Thoracic aorta (tissue), 2 donors: ENCODE measurements around the gene UTP11. TPM values are rescaled to one million over a fixed set of nuclear protein-coding genes. Genes with fewer than 3 reads are reported as not detected.

Experiments used
- ATAC-seq: fragments of 150-250 bp; one replicate; pipeline ENCODE4 v1.8.0; 2017; ENCODE audit warnings: low read depth; ENCODE audit not compliant: insufficient number of reproducible peaks, low FRiP score
- DNase-seq: peaks from one replicate; pipeline ENCODE4 v3.0.0-alpha.2; 2020; ENCODE audit warnings: low spot score
- H3K27ac ChIP-seq, 2 donors: fragments of 200-600 bp; sonication (generic); 1 replicate in 1 of 2; 2 replicates in 1 of 2; pipeline ENCODE4 v1.5.1; 2016; ENCODE audit warnings: mild to moderate bottlenecking in 2 of 2, moderate library complexity in 2 of 2
- H3K27me3 ChIP-seq: fragments of 200-600 bp; sonication (generic); replicated peaks from 2 replicates; pipeline ENCODE4 v1.6.0; 2016; ENCODE audit warnings: mild to moderate bottlenecking; ENCODE audit not compliant: insufficient read depth
- H3K36me3 ChIP-seq: fragments of 200-600 bp; sonication (generic); one replicate; pipeline ENCODE4 v1.5.1; 2016
- H3K4me1 ChIP-seq, 2 donors: fragments of 200-600 bp; sonication (generic); 1 replicate in 1 of 2; 2 replicates in 1 of 2; pipeline versions ENCODE4 v1.5.1 to v1.6.0; 2016; ENCODE audit warnings: low read depth in 2 of 2, mild to moderate bottlenecking in 1 of 2; ENCODE audit not compliant: control insufficient read depth in 1 of 2
- H3K4me3 ChIP-seq: fragments of 200-600 bp; sonication (generic); 2 replicates; pipeline ENCODE4 v1.5.1; 2016; ENCODE audit warnings: mild to moderate bottlenecking
- H3K9me3 ChIP-seq: fragments of 200-600 bp; sonication (generic); 2 replicates; pipeline ENCODE4 v1.5.1; 2016
- total RNA-seq, 2 donors: library from RNA; depleted of rRNA; stranded (reverse); fragments of >200 nt; gene quantifications; one replicate each; pipeline versions ENCODE4 v1.1.0 to v1.2.3, GENCODE V29; 2016
- TF ChIP-seq, protein P1 (sequence below): fragments of 200-600 bp; sonication (generic); IDR thresholded peaks from one replicate; pipeline ENCODE4 v1.5.1; 2019; ENCODE audit warnings: antibody characterized with exemption

UTP11 gene
- total RNA-seq, 2 donors from 2014 or later, result 14.6 to 76.9 TPM

DNA sequence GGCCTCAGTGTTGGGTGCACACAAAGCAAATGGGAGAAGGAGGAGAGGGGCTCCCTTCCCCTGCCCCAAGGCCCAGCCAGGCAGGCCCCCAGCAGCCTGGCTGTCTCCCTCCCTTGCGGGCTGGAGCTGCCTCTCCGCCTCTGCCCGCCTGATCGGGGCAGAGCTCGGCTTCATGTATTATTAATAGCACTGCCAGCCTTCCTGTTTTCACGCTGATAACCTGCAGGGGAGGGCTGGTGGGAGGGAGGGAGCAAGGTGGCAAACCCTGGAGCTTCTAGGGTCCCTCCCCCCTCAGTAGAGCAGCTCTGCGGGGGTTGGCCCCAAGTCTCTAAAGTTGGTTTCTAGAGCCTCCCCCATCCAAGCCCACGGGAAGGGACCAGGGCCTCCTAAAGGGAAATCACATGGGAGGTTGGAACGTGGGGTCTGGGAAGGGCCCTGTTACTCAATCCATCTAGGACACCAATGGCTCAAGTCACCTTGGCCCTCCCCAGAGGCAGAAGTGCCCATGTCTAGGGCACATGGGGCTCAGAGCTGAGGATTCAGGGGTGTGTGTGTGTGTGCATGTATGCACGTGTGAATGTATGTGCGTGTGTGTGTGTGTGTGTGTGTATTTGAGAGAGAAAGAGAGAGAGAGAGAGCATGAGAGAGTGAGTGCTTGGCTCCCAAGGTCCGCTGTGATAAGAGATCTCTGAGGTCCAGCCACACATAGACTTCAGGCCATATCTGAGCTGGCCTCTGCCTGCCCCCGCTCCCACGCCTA is 55.9 kb downstream of the UTP11 start:
- ATAC-seq (no peak), DNase-seq (no peak)
- no peaks in the 10 kb centered on the region for H3K9me3 ChIP-seq
- H3K36me3 ChIP-seq, result no peaks in the 10 kb centered on the region
- no peaks in the 10 kb centered on the region for H3K27me3 ChIP-seq
- no peak overlapping the region for H3K4me3 ChIP-seq
- TF ChIP-seq, protein P1, sequence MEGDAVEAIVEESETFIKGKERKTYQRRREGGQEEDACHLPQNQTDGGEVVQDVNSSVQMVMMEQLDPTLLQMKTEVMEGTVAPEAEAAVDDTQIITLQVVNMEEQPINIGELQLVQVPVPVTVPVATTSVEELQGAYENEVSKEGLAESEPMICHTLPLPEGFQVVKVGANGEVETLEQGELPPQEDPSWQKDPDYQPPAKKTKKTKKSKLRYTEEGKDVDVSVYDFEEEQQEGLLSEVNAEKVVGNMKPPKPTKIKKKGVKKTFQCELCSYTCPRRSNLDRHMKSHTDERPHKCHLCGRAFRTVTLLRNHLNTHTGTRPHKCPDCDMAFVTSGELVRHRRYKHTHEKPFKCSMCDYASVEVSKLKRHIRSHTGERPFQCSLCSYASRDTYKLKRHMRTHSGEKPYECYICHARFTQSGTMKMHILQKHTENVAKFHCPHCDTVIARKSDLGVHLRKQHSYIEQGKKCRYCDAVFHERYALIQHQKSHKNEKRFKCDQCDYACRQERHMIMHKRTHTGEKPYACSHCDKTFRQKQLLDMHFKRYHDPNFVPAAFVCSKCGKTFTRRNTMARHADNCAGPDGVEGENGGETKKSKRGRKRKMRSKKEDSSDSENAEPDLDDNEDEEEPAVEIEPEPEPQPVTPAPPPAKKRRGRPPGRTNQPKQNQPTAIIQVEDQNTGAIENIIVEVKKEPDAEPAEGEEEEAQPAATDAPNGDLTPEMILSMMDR, result no peak
- H3K4me1 ChIP-seq, result no peaks in the 10 kb centered on the region
- H3K27ac ChIP-seq, result no peak overlapping the region

DNA sequence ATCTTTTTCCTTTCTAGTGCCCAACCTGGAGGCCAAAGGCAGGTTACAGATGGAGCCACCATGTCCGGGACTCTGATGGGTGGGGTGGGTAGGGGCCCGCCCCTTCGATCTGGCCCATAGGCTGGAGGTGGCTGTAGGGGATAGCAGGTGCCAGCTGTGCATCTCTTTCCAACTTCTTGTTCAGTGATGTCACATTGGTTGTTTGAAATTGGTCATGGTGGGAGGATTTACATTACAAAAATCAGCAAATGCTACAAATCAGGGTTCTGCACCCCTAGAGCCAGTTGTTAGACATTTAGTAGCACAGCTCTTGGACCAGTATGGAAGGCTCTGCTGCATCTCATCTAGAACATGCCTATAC is 56.4 kb downstream of the UTP11 start:
- Histone ChIP-seq H3K27me3 (no peaks in the 10 kb centered on the region), H3K36me3 (no peaks in the 10 kb centered on the region), H3K4me3 (no peak overlapping the region), H3K9me3 (no peaks in the 10 kb centered on the region), H3K27ac (no peak overlapping the region), H3K4me1 (no peaks in the 10 kb centered on the region)
- TF ChIP-seq, protein P1, result no peak
- DNase-seq (no peak), ATAC-seq (no peak)

DNA sequence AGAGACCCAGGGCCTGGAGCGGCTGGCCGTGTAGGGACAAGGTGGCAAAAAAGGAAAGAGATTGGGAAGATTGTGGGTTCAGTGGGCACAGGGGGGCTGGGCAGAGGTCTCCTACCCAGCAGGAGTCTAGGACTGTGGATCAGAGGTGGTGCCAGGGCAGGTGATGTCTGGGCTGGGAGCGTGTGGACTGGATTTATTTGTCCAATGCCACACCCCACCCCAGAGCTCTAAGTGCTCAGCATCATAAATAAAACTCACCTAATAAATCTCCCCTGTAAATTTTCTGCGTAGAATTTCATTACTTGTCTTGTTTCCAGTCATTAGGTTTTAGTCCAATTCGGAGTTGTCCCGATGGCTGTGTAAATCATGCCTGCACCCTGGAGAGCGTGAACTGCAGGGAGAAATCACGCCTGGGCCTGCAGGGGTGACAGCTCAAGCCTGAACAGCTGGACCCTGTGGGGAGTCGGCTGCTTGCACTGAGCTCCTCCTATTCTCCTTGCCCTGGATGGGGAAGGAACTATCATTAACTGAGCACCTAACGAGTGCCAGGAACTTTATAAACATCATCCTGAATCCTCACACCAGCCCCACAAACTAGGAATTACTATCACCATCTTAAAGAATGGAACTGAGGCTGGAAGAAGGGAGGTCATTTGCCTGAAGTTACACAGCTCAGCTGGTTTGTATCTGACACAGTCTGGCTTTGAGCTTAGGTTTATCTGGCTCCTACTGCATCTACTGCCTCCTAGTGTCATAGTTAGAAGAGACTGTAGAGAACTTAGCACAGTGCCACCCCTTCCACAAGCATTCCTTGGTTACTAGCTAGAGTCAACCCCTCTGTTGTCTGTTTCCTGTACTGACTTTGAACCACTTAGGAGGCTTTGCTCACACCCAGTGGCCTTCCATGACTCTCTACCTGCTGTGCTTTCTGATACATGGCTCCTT is 59.0 kb downstream of the UTP11 start:
- Histone ChIP-seq H3K27ac (no peak overlapping the region), H3K36me3 (no peaks in the 10 kb centered on the region), H3K4me1 (no peaks in the 10 kb centered on the region), H3K27me3 (no peaks in the 10 kb centered on the region), H3K9me3 (no peaks in the 10 kb centered on the region), H3K4me3 (no peak overlapping the region)
- ATAC-seq (no peak), DNase-seq (no peak)
- TF ChIP-seq, protein P1, result no peak

DNA sequence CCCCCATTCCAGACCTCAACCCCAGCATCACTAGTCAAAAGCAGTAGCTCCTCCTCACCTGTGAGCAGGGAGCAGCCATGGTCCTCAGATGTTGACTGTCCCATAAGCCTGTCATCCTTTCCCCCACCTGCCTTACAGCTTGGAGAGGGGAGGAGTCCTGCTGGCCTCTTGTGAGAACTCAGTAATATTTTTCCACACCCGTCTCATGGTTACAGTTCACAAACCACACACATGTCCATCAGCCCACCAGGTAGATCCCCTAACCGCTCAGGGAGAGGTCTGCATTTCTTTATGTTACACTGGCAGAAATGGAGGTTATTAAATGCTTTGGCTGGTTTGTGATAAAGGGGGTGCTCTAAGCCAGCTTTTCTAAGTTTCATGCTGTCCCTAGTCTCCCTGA is 60.3 kb downstream of the UTP11 start:
- no peak overlapping the region for H3K4me3 ChIP-seq
- H3K27me3 ChIP-seq, result no peaks in the 10 kb centered on the region
- no peak for ATAC-seq
- no peaks in the 10 kb centered on the region for H3K4me1 ChIP-seq
- no peaks in the 10 kb centered on the region for H3K9me3 ChIP-seq
- TF ChIP-seq, protein P1, result no peak
- H3K36me3 ChIP-seq, result no peaks in the 10 kb centered on the region
- no peak overlapping the region for H3K27ac ChIP-seq
- DNase-seq, result no peak
